Suprapubic skin (tissue), 4 donors: Measurements from ENCODE around the gene SPOP.

Experiments used
- POLR2A ChIP-seq, 2 donors: fragments of 450-650 bp; IDR thresholded peaks; one replicate each; pipeline ENCODE4 v1.6.1; 2017; ENCODE audit warnings: antibody characterized with exemption in 2 of 2, mild to moderate bottlenecking in 2 of 2, moderate library complexity in 2 of 2
- POLR2AphosphoS5 ChIP-seq, 3 donors: sonication (generic); formaldehyde crosslinking; IDR thresholded peaks; one replicate each; pipeline ENCODE4 v1.6.1; 2017; ENCODE audit warnings: antibody characterized with exemption in 3 of 3
- TF ChIP-seq, protein P1 (sequence below), 2 donors: fragments of 200-600 bp in 1 of 2; fragments of 450-650 bp in 1 of 2; sonication (generic) in 1 of 2; IDR thresholded peaks; one replicate each; pipeline ENCODE4 v1.5.1; 2016 to 2019; ENCODE audit warnings: antibody characterized with exemption in 2 of 2, mild to moderate bottlenecking in 1 of 2, moderate library complexity in 1 of 2

DNA sequence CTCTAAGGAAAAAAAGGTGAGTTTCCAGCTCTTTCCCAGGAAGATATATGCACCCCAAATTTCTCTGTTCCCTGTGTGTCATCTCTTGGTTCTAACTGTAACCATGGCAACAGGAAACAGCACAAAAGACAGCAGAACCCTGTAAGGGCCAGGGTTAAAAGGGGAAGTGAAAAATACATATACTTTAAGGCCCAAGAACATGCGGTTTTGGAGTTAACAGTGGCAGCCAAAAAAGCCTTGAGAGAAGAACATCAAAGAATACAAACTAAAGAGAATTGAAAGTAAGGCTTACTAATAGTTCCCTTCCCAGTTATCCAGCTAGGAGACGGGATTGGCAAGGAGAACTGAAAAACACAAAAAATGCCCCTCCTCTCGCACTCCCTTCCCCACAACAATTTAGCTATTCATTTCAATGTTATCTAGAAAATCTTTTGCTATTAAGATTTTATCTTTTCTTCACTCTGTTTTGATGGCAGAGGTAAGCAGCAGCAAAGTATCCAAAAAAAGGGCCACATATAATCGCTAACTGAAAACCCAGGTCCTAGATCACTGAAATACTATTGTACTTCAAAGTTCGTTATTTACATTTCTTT is 1.5 kb downstream of the SPOP start:
- TF ChIP-seq POLR2A (IDR thresholded peaks at IDR 0.05) (no peak), POLR2AphosphoS5 (IDR thresholded peaks at IDR 0.05) (no peak)
- TF ChIP-seq, protein P1, sequence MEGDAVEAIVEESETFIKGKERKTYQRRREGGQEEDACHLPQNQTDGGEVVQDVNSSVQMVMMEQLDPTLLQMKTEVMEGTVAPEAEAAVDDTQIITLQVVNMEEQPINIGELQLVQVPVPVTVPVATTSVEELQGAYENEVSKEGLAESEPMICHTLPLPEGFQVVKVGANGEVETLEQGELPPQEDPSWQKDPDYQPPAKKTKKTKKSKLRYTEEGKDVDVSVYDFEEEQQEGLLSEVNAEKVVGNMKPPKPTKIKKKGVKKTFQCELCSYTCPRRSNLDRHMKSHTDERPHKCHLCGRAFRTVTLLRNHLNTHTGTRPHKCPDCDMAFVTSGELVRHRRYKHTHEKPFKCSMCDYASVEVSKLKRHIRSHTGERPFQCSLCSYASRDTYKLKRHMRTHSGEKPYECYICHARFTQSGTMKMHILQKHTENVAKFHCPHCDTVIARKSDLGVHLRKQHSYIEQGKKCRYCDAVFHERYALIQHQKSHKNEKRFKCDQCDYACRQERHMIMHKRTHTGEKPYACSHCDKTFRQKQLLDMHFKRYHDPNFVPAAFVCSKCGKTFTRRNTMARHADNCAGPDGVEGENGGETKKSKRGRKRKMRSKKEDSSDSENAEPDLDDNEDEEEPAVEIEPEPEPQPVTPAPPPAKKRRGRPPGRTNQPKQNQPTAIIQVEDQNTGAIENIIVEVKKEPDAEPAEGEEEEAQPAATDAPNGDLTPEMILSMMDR (IDR thresholded peaks at IDR 0.05): no peak
